NB4 (cell line): ENCODE data around the gene HYI.
"Not testable (repeated sequence)": the region's sequence is repeated elsewhere in the genome, so short reads cannot be mapped to it uniquely, and the experiment has no call there.

Experiments
- DNase-seq: peaks from one replicate; pipeline ENCODE4 v3.0.0; 2010; ENCODE audit warnings: low read depth
- H3K4me3 ChIP-seq: one replicate; pipeline ENCODE4 v1.5.1; 2011; ENCODE audit warnings: mild to moderate bottlenecking, low read depth, low read length, moderate library complexity
- CTCF ChIP-seq: IDR thresholded peaks from one replicate; pipeline ENCODE4 v1.5.1; 2012; ENCODE audit warnings: low read depth, low read length
- MYC ChIP-seq: IDR thresholded peaks from 2 replicates; pipeline ENCODE4 v1.6.1; 2011; ENCODE audit warnings: low read depth, low read length
- POLR2A ChIP-seq: IDR thresholded peaks from 2 replicates; pipeline ENCODE4 v1.6.1; 2011; ENCODE audit warnings: mild to moderate bottlenecking; ENCODE audit not compliant: insufficient read length; ENCODE audit errors: extremely low read depth
- TF ChIP-seq, protein P1 (sequence below): IDR thresholded peaks from 2 replicates; pipeline ENCODE4 v1.6.1; 2011; ENCODE audit warnings: low read depth, low read length

HYI gene

GRCh38 chr1:43418858-43419257, 34.9 kb downstream of the HYI start:
- H3K4me3 ChIP-seq = no peak overlapping the region
- DNase-seq = no peak
- TF ChIP-seq, protein P1, sequence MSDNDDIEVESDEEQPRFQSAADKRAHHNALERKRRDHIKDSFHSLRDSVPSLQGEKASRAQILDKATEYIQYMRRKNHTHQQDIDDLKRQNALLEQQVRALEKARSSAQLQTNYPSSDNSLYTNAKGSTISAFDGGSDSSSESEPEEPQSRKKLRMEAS = no peak
- TF ChIP-seq POLR2A (no peak), CTCF (no peak), MYC (no peak)

DNA sequence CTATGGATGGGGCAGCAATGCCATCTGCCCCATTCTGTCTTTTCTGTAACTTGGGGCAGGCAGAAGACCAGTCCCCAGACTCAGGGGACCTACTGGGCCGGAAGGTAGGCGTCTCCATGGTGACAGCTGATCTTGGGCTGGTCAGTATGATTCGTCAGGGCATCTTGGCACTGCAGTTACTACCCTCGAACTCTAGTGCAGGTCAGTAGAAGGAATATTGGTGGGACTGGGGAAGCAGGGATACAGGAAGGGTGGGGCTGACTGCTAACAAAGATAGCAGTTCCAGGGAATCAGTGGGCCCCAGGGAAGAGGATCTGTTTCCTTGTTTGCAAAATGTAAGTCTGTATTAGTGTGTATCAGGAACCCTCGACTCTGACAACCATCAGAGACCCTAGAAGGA, 37.8 kb downstream of the HYI start:
- DNase-seq = no peak
- H3K4me3 ChIP-seq = no peak overlapping the region
- TF ChIP-seq POLR2A (no peak), MYC (no peak), CTCF (no peak)
- TF ChIP-seq, protein P1 = no peak

DNA sequence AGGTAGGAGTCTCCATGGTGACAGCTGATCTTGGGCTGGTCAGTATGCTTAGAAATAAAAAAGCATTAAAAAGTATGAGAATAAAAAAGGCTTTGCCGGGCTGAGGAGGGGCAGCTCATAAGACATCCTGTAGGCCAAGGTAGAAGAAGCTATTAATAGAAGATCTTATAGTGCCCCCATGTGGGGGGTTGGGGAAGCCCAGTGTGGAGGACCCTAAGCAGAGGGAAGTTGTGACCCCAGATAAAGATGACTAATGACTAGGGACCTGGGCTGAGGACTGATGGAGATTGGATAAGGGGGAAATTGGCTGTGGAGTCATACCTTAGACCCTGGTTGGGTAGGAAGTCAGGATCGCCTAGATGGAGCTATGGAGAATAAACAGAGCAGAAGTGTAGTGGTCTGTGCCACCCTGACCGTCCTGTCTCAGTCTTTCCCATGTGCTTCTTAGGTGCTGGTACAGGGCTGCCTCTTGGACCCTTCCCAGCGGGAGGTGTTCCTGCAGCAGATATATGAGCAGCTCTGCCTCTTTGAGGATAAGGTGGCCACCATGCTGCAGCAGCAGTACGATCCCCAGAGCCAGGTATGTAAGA, 39.0 kb downstream of the HYI start:
- no peak for TF ChIP-seq POLR2A
- TF ChIP-seq MYC = no peak
- peak; percentile 68 for TF ChIP-seq CTCF
- TF ChIP-seq, protein P1 = no peak
- peak; percentile 78 for DNase-seq

DNA sequence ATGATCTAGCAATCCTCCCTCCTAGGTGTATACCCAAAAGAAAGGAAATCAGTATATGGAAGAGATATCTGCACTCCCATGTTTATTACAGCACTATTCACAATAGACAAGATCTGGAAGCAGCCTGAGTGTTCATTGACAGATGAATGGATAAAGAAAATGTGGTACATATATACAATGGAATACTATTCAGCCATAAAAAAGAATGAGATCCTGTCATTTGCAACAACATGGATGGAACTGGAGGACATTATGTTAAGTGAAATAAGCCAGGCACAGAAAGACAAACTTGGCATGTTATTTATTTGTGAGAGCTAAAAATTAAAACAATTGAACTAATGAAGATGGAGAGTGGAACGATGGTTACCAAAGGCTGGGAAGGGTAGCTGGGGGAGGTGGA, 40.3 kb downstream of the HYI start:
- H3K4me3 ChIP-seq, DNase-seq: not testable (repeated sequence)

More for the DNA sequence above, 39.0 kb downstream of the HYI start:
- H3K4me3 ChIP-seq = no peak overlapping the region

GRCh38 chr1:43410571-43410970, 43.2 kb downstream of the HYI start:
- TF ChIP-seq, protein P1 = no peak
- TF ChIP-seq MYC (no peak), CTCF (no peak), POLR2A (no peak)
- no peak overlapping the region for H3K4me3 ChIP-seq

DNA sequence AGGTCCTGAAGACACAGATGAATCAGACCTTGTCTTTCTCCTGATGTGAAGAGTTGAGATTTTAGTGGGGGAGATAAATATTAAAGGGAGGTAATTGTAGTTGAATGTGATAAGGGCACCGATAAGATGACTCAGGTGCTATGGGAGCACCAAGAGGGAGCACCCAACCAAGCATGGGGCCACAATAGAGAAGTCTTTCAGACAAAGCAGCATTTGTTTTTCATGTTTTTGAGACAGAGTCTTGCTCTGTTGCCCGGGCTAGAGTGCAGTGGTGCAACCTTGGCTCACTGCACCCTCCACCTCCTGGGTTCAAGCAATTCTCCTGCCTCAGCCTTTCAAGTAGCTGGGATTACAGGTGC, 47.9 kb downstream of the HYI start:
- no peak overlapping the region for H3K4me3 ChIP-seq
- no peak for DNase-seq
- no peak for TF ChIP-seq POLR2A
- TF ChIP-seq MYC = no peak
- TF ChIP-seq, protein P1 = no peak
- no peak for TF ChIP-seq CTCF

More at GRCh38 chr1:43410571-43410970, 43.2 kb downstream of the HYI start:
- no peak for DNase-seq
